GM23338 (cell line): ENCODE results near the gene TFB2M.

ENCODE experiments used
- CREB1 ChIP-seq: fragments of 250-450 bp; sonication (Bioruptor Pico); IDR thresholded peaks from 2 replicates; pipeline ENCODE4 v1.5.0; 2020; ENCODE audit warnings: low read depth, mild to moderate bottlenecking, moderate library complexity
- EZH2 ChIP-seq: fragments of 200-600 bp; sonication (generic); IDR thresholded peaks from one replicate; pipeline ENCODE4 v1.8.0; 2017; ENCODE audit warnings: antibody characterized with exemption, mild to moderate bottlenecking, low read depth; ENCODE audit not compliant: unreplicated experiment
- EZH2phosphoT487 ChIP-seq: fragments of 200-600 bp; sonication (generic); IDR thresholded peaks from one replicate; pipeline ENCODE4 v1.8.1; 2018; ENCODE audit warnings: antibody characterized with exemption; ENCODE audit not compliant: unreplicated experiment
- JUNB ChIP-seq: IDR thresholded peaks from one replicate; pipeline ENCODE4 v1.6.1; 2016; ENCODE audit warnings: antibody characterized with exemption; ENCODE audit not compliant: unreplicated experiment
- NANOG ChIP-seq: IDR thresholded peaks from 2 replicates; pipeline ENCODE4 v1.6.1; 2016; ENCODE audit warnings: antibody characterized with exemption, borderline replicate concordance
- POLR2AphosphoS5 ChIP-seq: IDR thresholded peaks from 2 replicates; pipeline ENCODE4 v1.6.1; 2016; ENCODE audit warnings: antibody characterized with exemption, low read depth
- ZNF331 ChIP-seq: fragments of 250-450 bp; sonication (Bioruptor Pico); IDR thresholded peaks from 2 replicates; pipeline ENCODE4 v1.5.0; 2020; ENCODE audit warnings: low read depth, mild to moderate bottlenecking, moderate library complexity
- TF ChIP-seq, protein P1 (sequence below), 2 experiments: fragments of 200-600 bp in 1 of 2; sonication (generic) in 1 of 2; conservative IDR thresholded peaks; 2 replicates each; pipeline versions ENCODE4 v1.5.1 to v1.6.1; 2016 to 2017; ENCODE audit warnings: antibody characterized with exemption in 2 of 2, low read depth in 2 of 2, mild to moderate bottlenecking in 2 of 2, moderate library complexity in 1 of 2
- TF ChIP-seq, protein P2 (sequence below): IDR thresholded peaks from one replicate; pipeline ENCODE4 v1.6.1; 2018; ENCODE audit warnings: antibody characterized with exemption; ENCODE audit not compliant: unreplicated experiment
- TF ChIP-seq, protein P3 (sequence below): fragments of 250-450 bp; sonication (Bioruptor Pico); IDR thresholded peaks from 2 replicates; pipeline ENCODE4 v1.5.0; 2020; ENCODE audit warnings: mild to moderate bottlenecking, moderate library complexity

DNA sequence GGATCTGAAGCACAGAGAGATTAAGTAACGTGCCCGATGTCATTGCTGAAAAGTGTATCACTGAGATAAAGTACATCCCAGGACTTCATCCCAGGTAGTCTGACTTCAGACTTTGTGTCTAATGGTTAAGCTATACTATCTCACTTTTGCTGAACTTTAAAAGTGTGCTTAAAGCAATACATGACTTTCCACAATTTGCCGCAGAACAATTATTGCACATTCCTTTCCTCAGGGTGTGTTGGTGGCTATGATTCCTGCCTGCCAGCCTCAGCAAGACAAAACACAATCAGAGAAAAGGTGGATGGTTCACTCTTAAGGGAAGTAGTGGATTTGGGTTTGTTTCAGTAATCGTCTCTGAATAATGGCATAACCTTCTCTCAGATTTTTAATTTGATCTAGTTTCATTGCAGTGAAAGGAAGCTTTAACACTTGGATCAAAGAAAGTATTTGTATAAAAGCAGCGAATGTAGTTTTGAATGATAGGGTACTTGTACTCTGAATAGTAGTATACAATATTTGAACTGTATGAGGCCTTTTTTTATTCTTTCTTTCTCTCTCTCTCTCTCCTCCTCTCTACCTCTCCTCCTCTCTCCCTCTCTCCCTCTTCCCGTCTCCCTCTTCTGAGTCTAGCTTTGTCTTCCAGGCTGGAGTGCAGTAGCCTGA is 47.2 kb upstream of the TFB2M start:
- TF ChIP-seq, protein P1, sequence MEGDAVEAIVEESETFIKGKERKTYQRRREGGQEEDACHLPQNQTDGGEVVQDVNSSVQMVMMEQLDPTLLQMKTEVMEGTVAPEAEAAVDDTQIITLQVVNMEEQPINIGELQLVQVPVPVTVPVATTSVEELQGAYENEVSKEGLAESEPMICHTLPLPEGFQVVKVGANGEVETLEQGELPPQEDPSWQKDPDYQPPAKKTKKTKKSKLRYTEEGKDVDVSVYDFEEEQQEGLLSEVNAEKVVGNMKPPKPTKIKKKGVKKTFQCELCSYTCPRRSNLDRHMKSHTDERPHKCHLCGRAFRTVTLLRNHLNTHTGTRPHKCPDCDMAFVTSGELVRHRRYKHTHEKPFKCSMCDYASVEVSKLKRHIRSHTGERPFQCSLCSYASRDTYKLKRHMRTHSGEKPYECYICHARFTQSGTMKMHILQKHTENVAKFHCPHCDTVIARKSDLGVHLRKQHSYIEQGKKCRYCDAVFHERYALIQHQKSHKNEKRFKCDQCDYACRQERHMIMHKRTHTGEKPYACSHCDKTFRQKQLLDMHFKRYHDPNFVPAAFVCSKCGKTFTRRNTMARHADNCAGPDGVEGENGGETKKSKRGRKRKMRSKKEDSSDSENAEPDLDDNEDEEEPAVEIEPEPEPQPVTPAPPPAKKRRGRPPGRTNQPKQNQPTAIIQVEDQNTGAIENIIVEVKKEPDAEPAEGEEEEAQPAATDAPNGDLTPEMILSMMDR (conservative IDR thresholded peaks at IDR 0.05; ENCODE audit: low read depth in 2 of 2): no peak
- no peak for TF ChIP-seq CREB1 (CRISPR knock-in tag)
- TF ChIP-seq POLR2AphosphoS5: no peak
- TF ChIP-seq EZH2: no peak
- no peak for TF ChIP-seq EZH2phosphoT487
- TF ChIP-seq, protein P2, sequence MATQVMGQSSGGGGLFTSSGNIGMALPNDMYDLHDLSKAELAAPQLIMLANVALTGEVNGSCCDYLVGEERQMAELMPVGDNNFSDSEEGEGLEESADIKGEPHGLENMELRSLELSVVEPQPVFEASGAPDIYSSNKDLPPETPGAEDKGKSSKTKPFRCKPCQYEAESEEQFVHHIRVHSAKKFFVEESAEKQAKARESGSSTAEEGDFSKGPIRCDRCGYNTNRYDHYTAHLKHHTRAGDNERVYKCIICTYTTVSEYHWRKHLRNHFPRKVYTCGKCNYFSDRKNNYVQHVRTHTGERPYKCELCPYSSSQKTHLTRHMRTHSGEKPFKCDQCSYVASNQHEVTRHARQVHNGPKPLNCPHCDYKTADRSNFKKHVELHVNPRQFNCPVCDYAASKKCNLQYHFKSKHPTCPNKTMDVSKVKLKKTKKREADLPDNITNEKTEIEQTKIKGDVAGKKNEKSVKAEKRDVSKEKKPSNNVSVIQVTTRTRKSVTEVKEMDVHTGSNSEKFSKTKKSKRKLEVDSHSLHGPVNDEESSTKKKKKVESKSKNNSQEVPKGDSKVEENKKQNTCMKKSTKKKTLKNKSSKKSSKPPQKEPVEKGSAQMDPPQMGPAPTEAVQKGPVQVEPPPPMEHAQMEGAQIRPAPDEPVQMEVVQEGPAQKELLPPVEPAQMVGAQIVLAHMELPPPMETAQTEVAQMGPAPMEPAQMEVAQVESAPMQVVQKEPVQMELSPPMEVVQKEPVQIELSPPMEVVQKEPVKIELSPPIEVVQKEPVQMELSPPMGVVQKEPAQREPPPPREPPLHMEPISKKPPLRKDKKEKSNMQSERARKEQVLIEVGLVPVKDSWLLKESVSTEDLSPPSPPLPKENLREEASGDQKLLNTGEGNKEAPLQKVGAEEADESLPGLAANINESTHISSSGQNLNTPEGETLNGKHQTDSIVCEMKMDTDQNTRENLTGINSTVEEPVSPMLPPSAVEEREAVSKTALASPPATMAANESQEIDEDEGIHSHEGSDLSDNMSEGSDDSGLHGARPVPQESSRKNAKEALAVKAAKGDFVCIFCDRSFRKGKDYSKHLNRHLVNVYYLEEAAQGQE: no peak
- TF ChIP-seq ZNF331: no peak
- no peak for TF ChIP-seq JUNB
- no peak for TF ChIP-seq NANOG
- TF ChIP-seq, protein P3, sequence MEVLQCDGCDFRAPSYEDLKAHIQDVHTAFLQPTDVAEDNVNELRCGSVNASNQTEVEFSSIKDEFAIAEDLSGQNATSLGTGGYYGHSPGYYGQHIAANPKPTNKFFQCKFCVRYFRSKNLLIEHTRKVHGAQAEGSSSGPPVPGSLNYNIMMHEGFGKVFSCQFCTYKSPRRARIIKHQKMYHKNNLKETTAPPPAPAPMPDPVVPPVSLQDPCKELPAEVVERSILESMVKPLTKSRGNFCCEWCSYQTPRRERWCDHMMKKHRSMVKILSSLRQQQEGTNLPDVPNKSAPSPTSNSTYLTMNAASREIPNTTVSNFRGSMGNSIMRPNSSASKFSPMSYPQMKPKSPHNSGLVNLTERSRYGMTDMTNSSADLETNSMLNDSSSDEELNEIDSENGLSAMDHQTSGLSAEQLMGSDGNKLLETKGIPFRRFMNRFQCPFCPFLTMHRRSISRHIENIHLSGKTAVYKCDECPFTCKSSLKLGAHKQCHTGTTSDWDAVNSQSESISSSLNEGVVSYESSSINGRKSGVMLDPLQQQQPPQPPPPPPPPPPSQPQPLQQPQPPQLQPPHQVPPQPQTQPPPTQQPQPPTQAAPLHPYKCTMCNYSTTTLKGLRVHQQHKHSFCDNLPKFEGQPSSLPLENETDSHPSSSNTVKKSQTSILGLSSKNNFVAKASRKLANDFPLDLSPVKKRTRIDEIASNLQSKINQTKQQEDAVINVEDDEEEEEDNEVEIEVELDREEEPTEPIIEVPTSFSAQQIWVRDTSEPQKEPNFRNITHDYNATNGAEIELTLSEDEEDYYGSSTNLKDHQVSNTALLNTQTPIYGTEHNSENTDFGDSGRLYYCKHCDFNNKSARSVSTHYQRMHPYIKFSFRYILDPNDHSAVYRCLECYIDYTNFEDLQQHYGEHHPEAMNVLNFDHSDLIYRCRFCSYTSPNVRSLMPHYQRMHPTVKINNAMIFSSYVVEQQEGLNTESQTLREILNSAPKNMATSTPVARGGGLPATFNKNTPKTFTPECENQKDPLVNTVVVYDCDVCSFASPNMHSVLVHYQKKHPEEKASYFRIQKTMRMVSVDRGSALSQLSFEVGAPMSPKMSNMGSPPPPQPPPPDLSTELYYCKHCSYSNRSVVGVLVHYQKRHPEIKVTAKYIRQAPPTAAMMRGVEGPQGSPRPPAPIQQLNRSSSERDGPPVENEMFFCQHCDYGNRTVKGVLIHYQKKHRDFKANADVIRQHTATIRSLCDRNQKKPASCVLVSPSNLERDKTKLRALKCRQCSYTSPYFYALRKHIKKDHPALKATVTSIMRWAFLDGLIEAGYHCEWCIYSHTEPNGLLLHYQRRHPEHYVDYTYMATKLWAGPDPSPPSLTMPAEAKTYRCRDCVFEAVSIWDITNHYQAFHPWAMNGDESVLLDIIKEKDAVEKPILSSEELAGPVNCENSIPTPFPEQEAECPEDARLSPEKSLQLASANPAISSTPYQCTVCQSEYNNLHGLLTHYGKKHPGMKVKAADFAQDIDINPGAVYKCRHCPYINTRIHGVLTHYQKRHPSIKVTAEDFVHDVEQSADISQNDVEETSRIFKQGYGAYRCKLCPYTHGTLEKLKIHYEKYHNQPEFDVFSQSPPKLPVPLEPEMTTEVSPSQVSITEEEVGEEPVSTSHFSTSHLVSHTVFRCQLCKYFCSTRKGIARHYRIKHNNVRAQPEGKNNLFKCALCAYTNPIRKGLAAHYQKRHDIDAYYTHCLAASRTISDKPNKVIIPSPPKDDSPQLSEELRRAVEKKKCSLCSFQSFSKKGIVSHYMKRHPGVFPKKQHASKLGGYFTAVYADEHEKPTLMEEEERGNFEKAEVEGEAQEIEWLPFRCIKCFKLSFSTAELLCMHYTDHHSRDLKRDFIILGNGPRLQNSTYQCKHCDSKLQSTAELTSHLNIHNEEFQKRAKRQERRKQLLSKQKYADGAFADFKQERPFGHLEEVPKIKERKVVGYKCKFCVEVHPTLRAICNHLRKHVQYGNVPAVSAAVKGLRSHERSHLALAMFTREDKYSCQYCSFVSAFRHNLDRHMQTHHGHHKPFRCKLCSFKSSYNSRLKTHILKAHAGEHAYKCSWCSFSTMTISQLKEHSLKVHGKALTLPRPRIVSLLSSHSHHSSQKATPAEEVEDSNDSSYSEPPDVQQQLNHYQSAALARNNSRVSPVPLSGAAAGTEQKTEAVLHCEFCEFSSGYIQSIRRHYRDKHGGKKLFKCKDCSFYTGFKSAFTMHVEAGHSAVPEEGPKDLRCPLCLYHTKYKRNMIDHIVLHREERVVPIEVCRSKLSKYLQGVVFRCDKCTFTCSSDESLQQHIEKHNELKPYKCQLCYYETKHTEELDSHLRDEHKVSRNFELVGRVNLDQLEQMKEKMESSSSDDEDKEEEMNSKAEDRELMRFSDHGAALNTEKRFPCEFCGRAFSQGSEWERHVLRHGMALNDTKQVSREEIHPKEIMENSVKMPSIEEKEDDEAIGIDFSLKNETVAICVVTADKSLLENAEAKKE (CRISPR knock-in tag): no peak
